ENCODE measurements around the gene DNAH17. TPM values are rescaled to one million over a fixed set of nuclear protein-coding genes. Genes with fewer than 3 reads are reported as not detected.

DNAH17 gene
- polyA plus RNA-seq, 1 experiment, result not detected

DNA sequence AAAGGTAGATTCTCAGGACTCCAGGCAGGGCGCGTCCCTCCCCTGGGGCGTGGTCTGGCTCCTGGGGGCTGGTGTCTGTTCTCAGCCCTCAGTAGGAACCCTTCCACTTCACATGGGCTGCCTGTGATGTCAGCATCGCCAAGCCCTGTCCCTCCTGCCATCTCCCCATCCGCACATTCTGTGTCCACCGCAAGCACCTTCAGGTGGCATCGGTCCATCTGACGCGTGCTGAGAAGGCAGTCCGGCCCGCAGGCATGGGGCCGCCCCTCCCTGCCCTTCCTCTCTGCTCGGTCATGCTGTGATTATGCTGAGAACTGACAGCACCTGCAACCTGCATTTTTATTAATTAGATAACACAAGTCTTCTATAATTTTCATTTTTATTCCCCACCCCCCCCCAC, 12.7 kb upstream of the DNAH17 start:
- TF ChIP-seq, protein P1, sequence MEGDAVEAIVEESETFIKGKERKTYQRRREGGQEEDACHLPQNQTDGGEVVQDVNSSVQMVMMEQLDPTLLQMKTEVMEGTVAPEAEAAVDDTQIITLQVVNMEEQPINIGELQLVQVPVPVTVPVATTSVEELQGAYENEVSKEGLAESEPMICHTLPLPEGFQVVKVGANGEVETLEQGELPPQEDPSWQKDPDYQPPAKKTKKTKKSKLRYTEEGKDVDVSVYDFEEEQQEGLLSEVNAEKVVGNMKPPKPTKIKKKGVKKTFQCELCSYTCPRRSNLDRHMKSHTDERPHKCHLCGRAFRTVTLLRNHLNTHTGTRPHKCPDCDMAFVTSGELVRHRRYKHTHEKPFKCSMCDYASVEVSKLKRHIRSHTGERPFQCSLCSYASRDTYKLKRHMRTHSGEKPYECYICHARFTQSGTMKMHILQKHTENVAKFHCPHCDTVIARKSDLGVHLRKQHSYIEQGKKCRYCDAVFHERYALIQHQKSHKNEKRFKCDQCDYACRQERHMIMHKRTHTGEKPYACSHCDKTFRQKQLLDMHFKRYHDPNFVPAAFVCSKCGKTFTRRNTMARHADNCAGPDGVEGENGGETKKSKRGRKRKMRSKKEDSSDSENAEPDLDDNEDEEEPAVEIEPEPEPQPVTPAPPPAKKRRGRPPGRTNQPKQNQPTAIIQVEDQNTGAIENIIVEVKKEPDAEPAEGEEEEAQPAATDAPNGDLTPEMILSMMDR (IDR thresholded peaks at IDR 0.05; ENCODE audit: insufficient read depth, low read depth, low read length), result no peak
- Histone ChIP-seq H3K27me3 (ENCODE audit: control insufficient read depth, insufficient read depth, low read length) (peaks cover 1% of the 10 kb centered on the region), H3K4me3 (ENCODE audit: low read depth, low read length) (no peak overlapping the region), H3K36me3 (ENCODE audit: control insufficient read depth, insufficient read depth, low read length) (no peaks in the 10 kb centered on the region)
- no peak for DNase-seq (ENCODE audit: low read depth)
- POLR2A ChIA-PET, result no interaction called here
- CTCF ChIA-PET, result no interaction called here

DNA sequence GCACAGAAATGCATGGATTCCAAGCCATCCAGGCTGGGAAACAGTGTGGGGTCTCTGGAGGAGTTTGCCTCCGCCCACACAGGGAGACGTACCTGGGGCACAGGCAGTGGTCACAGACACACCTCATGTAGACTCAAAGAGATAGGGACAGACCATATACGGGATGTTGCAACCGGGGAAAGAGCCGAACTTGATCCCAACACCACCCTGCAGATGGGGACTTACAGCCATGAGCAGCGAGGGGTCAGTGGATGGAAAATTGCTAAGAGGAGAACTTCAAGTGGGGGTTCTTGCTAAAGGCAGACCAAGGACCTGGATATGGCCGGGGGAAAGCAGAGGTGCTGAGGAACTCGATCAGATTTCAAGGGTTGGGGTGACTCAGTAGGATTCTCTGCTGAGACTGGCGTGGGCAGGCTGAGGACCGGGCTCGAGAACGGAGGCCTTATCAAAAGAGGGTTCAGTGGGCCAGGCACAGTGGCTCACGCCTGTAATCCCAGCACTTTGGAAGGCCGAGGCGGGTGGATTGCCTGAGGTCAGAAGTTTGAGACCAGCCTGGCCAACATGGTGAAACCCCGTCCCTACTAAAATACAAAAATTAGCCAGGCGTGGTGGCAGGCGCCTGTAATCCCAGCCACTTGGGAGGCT, 12.0 kb upstream of the DNAH17 start:
- POLR2A ChIA-PET, result no interaction called here
- TF ChIP-seq, protein P1 (IDR thresholded peaks at IDR 0.05; ENCODE audit: insufficient read depth, low read depth, low read length), result no peak
- no peak overlapping the region for H3K4me3 ChIP-seq (ENCODE audit: low read depth, low read length)
- H3K36me3 ChIP-seq (ENCODE audit: control insufficient read depth, insufficient read depth, low read length), result no peaks in the 10 kb centered on the region
- DNase-seq (ENCODE audit: low read depth), result no peak
- H3K27me3 ChIP-seq (ENCODE audit: control insufficient read depth, insufficient read depth, low read length), result peaks cover 1% of the 10 kb centered on the region
- CTCF ChIA-PET, result no interaction called here

- peaks cover 1% of the 10 kb centered on the region for H3K27me3 ChIP-seq (ENCODE audit: control insufficient read depth, insufficient read depth, low read length)
- ChIA-PET CTCF (no interaction called here), POLR2A (no interaction called here)
- no peaks in the 10 kb centered on the region for H3K36me3 ChIP-seq (ENCODE audit: control insufficient read depth, insufficient read depth, low read length)
- TF ChIP-seq, protein P1 (IDR thresholded peaks at IDR 0.05; ENCODE audit: insufficient read depth, low read depth, low read length), result no peak
- H3K4me3 ChIP-seq (ENCODE audit: low read depth, low read length), result no peak overlapping the region
- DNase-seq (ENCODE audit: low read depth), result no peak
Measured at GRCh38 chr17:78588258-78589030, 11.2 kb upstream of the DNAH17 start.

GRCh38 chr17:78585006-78585630, 7.9 kb upstream of the DNAH17 start:
- ChIA-PET CTCF (no interaction called here), POLR2A (no interaction called here)
- Histone ChIP-seq H3K4me3 (ENCODE audit: low read depth, low read length) (no peak overlapping the region), H3K36me3 (ENCODE audit: control insufficient read depth, insufficient read depth, low read length) (no peaks in the 10 kb centered on the region), H3K27me3 (ENCODE audit: control insufficient read depth, insufficient read depth, low read length) (peaks cover 1% of the 10 kb centered on the region)
- TF ChIP-seq, protein P1 (IDR thresholded peaks at IDR 0.05; ENCODE audit: insufficient read depth, low read depth, low read length), result no peak
- no peak for DNase-seq (ENCODE audit: low read depth)

DNA sequence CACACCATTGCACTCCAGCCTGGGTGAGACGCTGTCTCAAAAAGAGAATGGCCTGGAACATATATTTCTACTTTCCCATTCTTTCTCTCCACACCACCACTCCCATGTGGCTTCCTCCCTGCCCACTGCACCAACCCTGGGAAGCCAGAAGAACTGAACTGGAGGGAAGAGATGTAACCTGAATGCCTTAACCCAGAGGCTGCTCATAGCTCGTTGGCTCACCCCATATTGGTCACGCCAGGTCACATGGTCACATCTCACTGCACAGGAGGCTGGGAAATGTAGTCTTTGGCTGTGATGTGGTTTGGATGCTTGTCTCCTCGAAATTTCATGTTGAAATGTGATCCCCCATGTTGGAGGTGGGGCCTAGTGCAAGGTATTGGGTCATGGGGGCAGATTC, 5.9 kb upstream of the DNAH17 start:
- Histone ChIP-seq H3K27me3 (ENCODE audit: control insufficient read depth, insufficient read depth, low read length) (peaks cover 1% of the 10 kb centered on the region), H3K36me3 (ENCODE audit: control insufficient read depth, insufficient read depth, low read length) (no peaks in the 10 kb centered on the region), H3K4me3 (ENCODE audit: low read depth, low read length) (no peak overlapping the region)
- CTCF ChIA-PET, result no interaction called here
- DNase-seq (ENCODE audit: low read depth), result no peak
- TF ChIP-seq, protein P1 (IDR thresholded peaks at IDR 0.05; ENCODE audit: insufficient read depth, low read depth, low read length), result no peak
- POLR2A ChIA-PET, result no interaction called here
